ENCODE results near the gene FMN2.
"Not testable (repeated sequence)": the region's sequence is repeated elsewhere in the genome, so short reads cannot be mapped to it uniquely, and the experiment has no call there.

The FMN2 gene

GRCh38 chr1:240148333-240148732 lies 56.6 kb downstream of the FMN2 start:
- DNase-seq: no peak

- peak; percentile 21 for DNase-seq
Observed at GRCh38 chr1:240149484-240150094, 57.9 kb downstream of the FMN2 start.

GRCh38 chr1:240151136-240151735 lies 59.6 kb downstream of the FMN2 start:
- no peak for DNase-seq

- no peak for DNase-seq
Observed at GRCh38 chr1:240152611-240153297, 61.1 kb downstream of the FMN2 start.

- DNase-seq: no peak
Observed at GRCh38 chr1:240155605-240156004, 63.9 kb downstream of the FMN2 start.

GRCh38 chr1:240164742-240165141 lies 73.1 kb downstream of the FMN2 start:
- no peak for DNase-seq

- no peak for DNase-seq
Observed at GRCh38 chr1:240169188-240169587, 77.5 kb downstream of the FMN2 start.

GRCh38 chr1:240170266-240170665 lies 78.6 kb downstream of the FMN2 start:
- no peak for DNase-seq

- DNase-seq: no peak
Observed at GRCh38 chr1:240170806-240171205, 79.1 kb downstream of the FMN2 start.

- no peak for DNase-seq
Observed at GRCh38 chr1:240171907-240172306, 80.2 kb downstream of the FMN2 start.

GRCh38 chr1:240173836-240174235 lies 82.2 kb downstream of the FMN2 start:
- no peak for DNase-seq

- DNase-seq: no peak
Observed at GRCh38 chr1:240174734-240175133, 83.1 kb downstream of the FMN2 start.

- no peak for DNase-seq
Observed at GRCh38 chr1:240178366-240178765, 86.7 kb downstream of the FMN2 start.

- DNase-seq: not testable (repeated sequence)
Observed at GRCh38 chr1:240184682-240185081, 93.0 kb downstream of the FMN2 start.

GRCh38 chr1:240188139-240188538 lies 96.5 kb downstream of the FMN2 start:
- DNase-seq: no peak

- peak; percentile 35 for DNase-seq
Observed at GRCh38 chr1:240189386-240189989, 97.8 kb downstream of the FMN2 start.

- peak; percentile 25 for DNase-seq
Observed at GRCh38 chr1:240190881-240191401, 99.3 kb downstream of the FMN2 start.

- DNase-seq: no peak
Observed at GRCh38 chr1:240192851-240193250, 101.2 kb downstream of the FMN2 start.

- no peak for DNase-seq
Observed at GRCh38 chr1:240193679-240194078, 102.0 kb downstream of the FMN2 start.

GRCh38 chr1:240194120-240194519 lies 102.4 kb downstream of the FMN2 start:
- DNase-seq: no peak

GRCh38 chr1:240198376-240198775 lies 106.7 kb downstream of the FMN2 start:
- no peak for DNase-seq

- DNase-seq: no peak
Observed at GRCh38 chr1:240199758-240200645, 108.3 kb downstream of the FMN2 start.

- no peak for DNase-seq
Observed at GRCh38 chr1:240201931-240202330, 110.2 kb downstream of the FMN2 start.

All from NCI-H1105 treated with DMSO at 0.1 percent for 48 hours (cell line).